Sigmoid colon (tissue), 7 donors: ENCODE measurements around the gene DIRAS1. TPM values are rescaled to one million over a fixed set of nuclear protein-coding genes. Genes with fewer than 3 reads are reported as not detected.

Experiments
- DNase-seq: peaks from one replicate; pipeline ENCODE4 v3.0.0-alpha.2; 2019
- H3K27ac ChIP-seq, 4 donors: fragments of 200-600 bp; sonication (generic); one replicate each; pipeline ENCODE4 v1.5.1; 2016 to 2019; ENCODE audit warnings: mild to moderate bottlenecking in 1 of 4
- H3K27me3 ChIP-seq, 3 donors: fragments of 200-600 bp; sonication (generic); one replicate each; pipeline ENCODE4 v1.5.1; 2019; ENCODE audit warnings: mild to moderate bottlenecking in 1 of 3
- H3K36me3 ChIP-seq, 4 donors: fragments of 200-600 bp; sonication (generic); one replicate each; pipeline ENCODE4 v1.5.1; 2016 to 2019
- H3K4me1 ChIP-seq, 4 donors: fragments of 200-600 bp; sonication (generic); one replicate each; pipeline ENCODE4 v1.5.1; 2017 to 2019
- H3K4me3 ChIP-seq, 4 donors: fragments of 200-600 bp; sonication (generic); one replicate each; pipeline ENCODE4 v1.5.1; 2017 to 2019; ENCODE audit warnings: mild to moderate bottlenecking in 2 of 4, moderate library complexity in 1 of 4
- H3K9me3 ChIP-seq, 4 donors: fragments of 200-600 bp in 3 of 4; sonication (generic) in 3 of 4; one replicate each; pipeline versions ENCODE4 v1.5.1 to v1.6.1; 2013 to 2019
- CTCF ChIP-seq, 4 experiments: fragments of 450-650 bp in 3 of 4; fragments of 200-600 bp in 1 of 4; IDR thresholded peaks; one replicate each; pipeline ENCODE4 v1.5.1; 2016 to 2019; ENCODE audit warnings: antibody characterized with exemption in 4 of 4, mild to moderate bottlenecking in 3 of 4, moderate library complexity in 2 of 4
- EP300 ChIP-seq, 4 donors: sonication (generic); formaldehyde crosslinking; IDR thresholded peaks; one replicate each; pipeline ENCODE4 v1.6.1; 2017; ENCODE audit warnings: antibody characterized with exemption in 4 of 4
- POLR2A ChIP-seq, 2 donors: fragments of 450-650 bp; IDR thresholded peaks; one replicate each; pipeline ENCODE4 v1.6.1; 2016; ENCODE audit warnings: antibody characterized with exemption in 2 of 2, mild to moderate bottlenecking in 2 of 2, moderate library complexity in 2 of 2
- POLR2AphosphoS5 ChIP-seq, 4 donors: sonication (generic); formaldehyde crosslinking; IDR thresholded peaks; one replicate each; pipeline ENCODE4 v1.6.1; 2017; ENCODE audit warnings: antibody characterized with exemption in 4 of 4
- WGBS, 2 donors: extraction: QIAGEN DNeasy Blood & Tissue Kit; methylation state at CpG; one replicate each; pipeline ENCODE4 v1.1.7; 2013; 5-methylcytosine and 5-hydroxymethylcytosine counted together
- intact Hi-C: fragments of 100-400 bp; cut with DNase I; formaldehyde crosslinking; loops from one replicate; pipeline ENCODE4 v1.15.1; 2023
- polyA plus RNA-seq, 3 donors: library from polyadenylated mRNA; stranded (reverse); fragments of 200-250 nt; gene quantifications; one replicate each; pipeline ENCODE4 v1.2.3, GENCODE V29; 2013
- total RNA-seq, 4 donors: library from RNA; depleted of rRNA; stranded (reverse); fragments of >200 nt; gene quantifications; one replicate each; pipeline ENCODE4 v1.1.0, GENCODE V29; 2016
- donor health status: healthy with polysubstance abuse.
- donor health status: Bipolar disorder and iron deficiency.
- donor health status: healthy.

The DIRAS1 gene
- 1 to 10 TPM in 2 of 4 donors, under 1 TPM in 2; 0.33 to 2.2 (median 1.2) TPM for total RNA-seq
- 1 to 10 TPM in 2 of 3 donors, under 1 TPM in 1; 0.60 to 1.6 (median 1.6) TPM for polyA plus RNA-seq

- H3K4me1 ChIP-seq, result peaks cover 0 to 35% (median 30%) of the 10 kb centered on the region in 4 donors
- 1% methylated on average over 100 of the region's 100 CpGs for WGBS, 2 donors
- H3K27me3 ChIP-seq, result peaks cover 12 to 58% (median 42%) of the 10 kb centered on the region in 3 donors
- H3K36me3 ChIP-seq, result no peaks in the 10 kb centered on the region
- intact Hi-C loops, result no loop called here
- no peaks in the 10 kb centered on the region for H3K9me3 ChIP-seq
- no peak for TF ChIP-seq EP300 (IDR thresholded peaks at IDR 0.05)
- TF ChIP-seq POLR2AphosphoS5 (IDR thresholded peaks at IDR 0.05), result no peak
- no peak for TF ChIP-seq POLR2A (IDR thresholded peaks at IDR 0.05)
- no peak for TF ChIP-seq CTCF (IDR thresholded peaks at IDR 0.05)
- peak; percentile 51 for DNase-seq
- peak within 1 kb of the TSS in 1 of 4 donors; percentile 59 for H3K27ac ChIP-seq
- H3K4me3 ChIP-seq, result peak within 1 kb of the TSS in 3 of 4 donors; percentile 23 to 46 (median 44)
Measured at GRCh38 chr19:2720777-2721569, at the start of gene DIRAS1. Gene DIRAS1 (minus strand): TSS chr19:2721372. CDS start chr19:2717806, 3,566 bp downstream.

GRCh38 chr19:2770055-2771013 is 49.2 kb upstream of the DIRAS1 start:
- Histone ChIP-seq H3K9me3 (no peaks in the 10 kb centered on the region), H3K27me3 (no peaks in the 10 kb centered on the region), H3K4me3 (no peak overlapping the region), H3K4me1 (peaks cover 0 to 53% (median 46%) of the 10 kb centered on the region in 4 donors), H3K36me3 (peaks cover 19 to 35% (median 24%) of the 10 kb centered on the region in 4 donors), H3K27ac (peak overlapping the region; percentile 60 to 76 (median 75))
- peak; percentile 88 for DNase-seq
- WGBS, 2 donors, result 73 to 88% methylated on average over 40 of the region's 40 CpGs
- intact Hi-C loops, result no loop called here
- TF ChIP-seq POLR2AphosphoS5 (IDR thresholded peaks at IDR 0.05) (peak in 3 of 4 donors; percentile 32 to 59 (median 46)), POLR2A (IDR thresholded peaks at IDR 0.05) (no peak)

GRCh38 chr19:2769218-2769617 is 48.0 kb upstream of the DIRAS1 start:
- TF ChIP-seq CTCF (IDR thresholded peaks at IDR 0.05) (no peak), POLR2AphosphoS5 (IDR thresholded peaks at IDR 0.05) (no peak), EP300 (IDR thresholded peaks at IDR 0.05) (no peak), POLR2A (IDR thresholded peaks at IDR 0.05) (no peak)
- Histone ChIP-seq H3K4me1 (peaks cover 0 to 42% (median 37%) of the 10 kb centered on the region in 4 donors), H3K27ac (peak overlapping the region in 3 of 4 donors; percentile 14 to 76 (median 76)), H3K4me3 (no peak overlapping the region), H3K36me3 (peaks cover 28 to 46% (median 35%) of the 10 kb centered on the region in 4 donors), H3K9me3 (no peaks in the 10 kb centered on the region), H3K27me3 (no peaks in the 10 kb centered on the region)
- WGBS, 2 donors, result 96 to 97% methylated on average over 8 of the region's 8 CpGs
- intact Hi-C loops, result no loop called here
- DNase-seq, result no peak

- no peaks in the 10 kb centered on the region for H3K27me3 ChIP-seq
- 94 to 95% methylated on average over 29 of the region's 29 CpGs for WGBS, 2 donors
- peaks cover 30 to 53% (median 39%) of the 10 kb centered on the region in 4 donors for H3K36me3 ChIP-seq
- intact Hi-C loops, result no loop called here
- no peak for TF ChIP-seq CTCF (IDR thresholded peaks at IDR 0.05)
- no peak for TF ChIP-seq POLR2AphosphoS5 (IDR thresholded peaks at IDR 0.05)
- no peak for TF ChIP-seq EP300 (IDR thresholded peaks at IDR 0.05)
- TF ChIP-seq POLR2A (IDR thresholded peaks at IDR 0.05), result no peak
- H3K9me3 ChIP-seq, result no peaks in the 10 kb centered on the region
- no peak overlapping the region for H3K4me3 ChIP-seq
- peaks cover 0 to 38% (median 36%) of the 10 kb centered on the region in 4 donors for H3K4me1 ChIP-seq
- DNase-seq, result no peak
- H3K27ac ChIP-seq, result no peak overlapping the region
Measured at GRCh38 chr19:2768365-2769132, 47.4 kb upstream of the DIRAS1 start.
